HG03378 (cell line): ENCODE data around the gene HDAC9.
"Not testable (repeated sequence)": the region's sequence is repeated elsewhere in the genome, so short reads cannot be mapped to it uniquely, and the experiment has no call there.

Experiments
- ATAC-seq: cut with Tn5 transposase; IDR thresholded peaks from one replicate; pipeline ENCODE4 v1.9.1; 2021; ENCODE audit warnings: mild to moderate bottlenecking, moderate library complexity; ENCODE audit not compliant: unreplicated experiment

The HDAC9 gene

DNA sequence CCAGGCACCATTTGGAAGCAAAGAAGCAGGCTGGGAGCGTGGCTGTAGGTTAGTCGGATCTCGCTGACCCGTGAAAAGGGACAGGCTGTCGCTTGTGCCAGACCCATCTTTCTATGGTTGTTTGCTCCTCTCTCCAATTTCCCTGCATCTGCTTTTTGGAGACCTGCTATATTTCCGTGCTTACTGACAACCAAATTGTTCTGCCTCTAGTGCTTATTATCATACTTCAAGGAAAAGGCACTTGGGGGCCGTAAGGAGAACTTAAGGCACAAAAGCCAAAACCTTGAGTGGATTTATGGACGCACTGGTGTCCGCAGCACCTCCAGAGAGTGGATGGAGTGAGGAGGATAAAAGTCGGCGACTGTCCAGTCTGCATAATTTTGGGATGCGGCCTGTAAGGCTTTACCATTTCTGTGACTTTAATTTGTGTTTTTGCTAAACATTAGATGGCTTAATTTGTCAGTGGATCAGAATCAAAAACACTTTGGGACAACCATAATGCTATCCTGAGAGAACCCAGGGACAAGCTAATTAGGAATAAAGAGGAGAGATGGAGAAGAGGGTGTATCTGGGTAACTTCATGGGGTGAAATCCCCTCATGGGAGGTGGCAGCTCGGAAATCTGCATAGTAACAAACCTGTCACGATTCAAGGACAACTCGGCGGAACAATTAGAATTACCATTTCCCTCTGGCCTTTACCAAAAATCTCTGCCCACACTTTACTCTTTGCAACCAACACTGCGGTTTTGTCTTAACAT lies 206.7 kb downstream of the HDAC9 start:
- ATAC-seq: no peak

GRCh38 chr7:18703685-18704084 lies 208.1 kb downstream of the HDAC9 start:
- ATAC-seq: no peak

DNA sequence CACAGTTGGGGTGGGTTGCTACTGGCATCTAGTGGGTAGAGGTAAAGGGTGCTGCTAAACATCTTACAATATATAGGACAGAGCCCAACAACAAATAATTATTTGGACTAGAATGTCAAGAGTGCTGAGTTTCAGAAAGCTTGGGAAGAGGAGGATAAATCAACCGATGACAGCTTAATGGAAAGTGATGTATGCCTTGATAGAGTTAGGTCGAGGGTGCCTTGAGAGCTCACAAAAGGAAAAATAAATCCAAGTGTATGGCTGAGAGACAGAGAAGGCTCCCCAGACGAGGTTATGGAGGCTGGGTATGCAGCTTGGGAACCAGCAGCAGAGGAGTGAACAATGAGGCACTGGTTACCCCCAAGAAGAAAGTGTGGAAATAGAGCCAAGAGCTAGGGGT lies 211.1 kb downstream of the HDAC9 start:
- ATAC-seq: no peak

- ATAC-seq: no peak
These were observed 212.7 kb downstream of the HDAC9 start for GRCh38 chr7:18708204-18708603.

GRCh38 chr7:18715988-18716387 lies 220.4 kb downstream of the HDAC9 start:
- no peak for ATAC-seq

DNA sequence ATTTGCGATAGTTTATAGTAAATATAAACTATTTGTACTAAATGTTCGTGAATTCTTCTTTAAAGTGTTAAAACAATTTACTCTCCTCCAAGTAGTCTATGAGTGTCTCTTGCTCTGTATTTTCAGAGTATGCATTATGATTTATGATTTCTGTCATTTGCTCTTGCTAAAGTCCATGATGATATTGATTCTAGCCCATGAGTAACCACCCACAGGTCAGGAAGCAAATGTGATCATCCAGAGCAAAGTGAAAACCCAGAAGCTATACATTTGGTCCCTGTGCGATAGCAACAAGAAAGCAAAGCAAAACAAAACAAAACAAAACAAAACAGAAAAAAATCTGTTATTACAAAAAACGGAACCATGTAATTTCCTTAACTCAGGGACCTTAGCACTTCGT lies 225.9 kb downstream of the HDAC9 start:
- no peak for ATAC-seq

DNA sequence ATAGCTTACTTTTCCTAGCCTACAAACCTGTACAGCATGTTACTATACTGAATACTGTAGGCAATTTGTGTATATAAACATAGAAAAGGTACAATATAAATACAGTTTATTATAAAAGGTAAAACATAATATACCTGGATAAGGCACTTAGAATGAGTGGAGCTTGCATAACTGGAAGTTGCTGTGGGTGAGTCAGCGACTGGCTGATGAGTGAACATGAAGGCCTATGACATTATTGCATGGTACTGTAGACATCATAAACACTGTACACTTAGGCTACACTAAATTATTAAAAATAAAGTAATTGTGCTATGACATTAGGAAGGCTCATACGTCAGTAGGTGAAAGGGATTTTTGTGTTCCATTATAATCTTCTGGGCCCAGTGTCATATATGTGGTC lies 228.8 kb downstream of the HDAC9 start:
- ATAC-seq: no peak

GRCh38 chr7:18727115-18727870 lies 231.7 kb downstream of the HDAC9 start:
- no peak for ATAC-seq

- ATAC-seq: not testable (repeated sequence)
These were observed 240.5 kb downstream of the HDAC9 start for GRCh38 chr7:18736012-18736411.

GRCh38 chr7:18740579-18740988 lies 245.0 kb downstream of the HDAC9 start:
- ATAC-seq: no peak

DNA sequence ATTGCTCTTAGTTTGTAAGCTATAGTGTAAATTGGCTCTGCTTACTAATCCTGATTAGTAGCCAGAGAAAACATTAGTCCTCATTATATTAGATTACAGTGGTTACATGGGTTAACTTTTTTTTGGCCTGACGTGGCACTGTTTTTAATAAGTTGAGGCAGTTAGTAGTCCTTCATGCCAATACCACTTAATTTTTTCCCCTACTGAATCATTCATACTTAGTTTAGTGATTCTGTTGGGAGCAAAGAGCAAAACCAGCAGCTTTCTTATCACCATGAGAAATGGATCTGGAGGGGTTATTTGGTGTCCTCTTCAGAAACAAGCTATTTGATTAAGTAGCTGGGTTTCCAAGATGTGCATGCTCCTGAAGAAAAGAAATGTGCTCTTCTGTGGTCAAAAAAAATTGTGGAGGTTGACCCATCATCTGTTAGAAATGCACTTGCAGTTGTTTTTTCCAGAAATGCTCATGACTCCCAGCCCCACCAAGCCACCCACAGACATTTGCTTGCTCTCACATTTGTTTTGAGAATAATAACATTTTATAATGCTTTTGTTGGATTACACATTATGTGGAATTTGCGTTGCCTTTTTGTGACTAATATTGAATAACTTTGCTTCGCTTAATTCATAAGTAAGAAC lies 258.5 kb downstream of the HDAC9 start:
- no peak for ATAC-seq

GRCh38 chr7:18754766-18755165 lies 259.2 kb downstream of the HDAC9 start:
- no peak for ATAC-seq

GRCh38 chr7:18755793-18756192 lies 260.2 kb downstream of the HDAC9 start:
- ATAC-seq: no peak

DNA sequence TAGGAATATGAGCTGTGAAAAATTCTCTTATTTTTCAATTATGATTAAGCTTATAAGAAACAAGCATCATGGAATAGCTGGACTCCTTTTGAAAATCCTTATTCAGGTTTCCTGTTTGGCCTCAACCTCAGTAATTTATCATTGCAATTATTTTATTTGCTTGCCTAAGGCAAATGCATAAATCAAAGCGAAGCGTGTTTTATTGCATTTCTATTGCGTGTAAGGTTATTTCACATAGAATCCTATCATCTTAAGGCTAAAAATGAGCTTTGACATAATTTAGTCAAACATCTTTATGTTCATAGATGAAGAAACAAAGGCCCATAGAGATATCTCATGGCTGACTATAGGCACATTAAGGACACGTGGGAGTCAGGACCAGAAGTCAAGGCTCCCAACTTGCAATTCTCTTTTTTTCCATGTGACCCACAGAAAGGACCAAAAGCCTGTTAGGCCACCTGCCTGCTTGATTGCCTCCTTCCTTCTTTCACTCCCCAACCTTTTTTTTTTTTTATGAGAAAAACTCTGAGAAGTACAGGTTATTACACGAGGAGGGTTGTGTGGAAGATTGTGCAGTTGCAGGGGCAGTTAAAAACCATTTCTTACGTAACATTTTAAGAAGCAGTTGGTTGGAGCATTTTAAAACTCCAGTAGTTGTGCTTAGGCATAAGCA lies 261.0 kb downstream of the HDAC9 start:
- ATAC-seq: no peak

- ATAC-seq: no peak
These were observed 264.5 kb downstream of the HDAC9 start for GRCh38 chr7:18760046-18760445.

DNA sequence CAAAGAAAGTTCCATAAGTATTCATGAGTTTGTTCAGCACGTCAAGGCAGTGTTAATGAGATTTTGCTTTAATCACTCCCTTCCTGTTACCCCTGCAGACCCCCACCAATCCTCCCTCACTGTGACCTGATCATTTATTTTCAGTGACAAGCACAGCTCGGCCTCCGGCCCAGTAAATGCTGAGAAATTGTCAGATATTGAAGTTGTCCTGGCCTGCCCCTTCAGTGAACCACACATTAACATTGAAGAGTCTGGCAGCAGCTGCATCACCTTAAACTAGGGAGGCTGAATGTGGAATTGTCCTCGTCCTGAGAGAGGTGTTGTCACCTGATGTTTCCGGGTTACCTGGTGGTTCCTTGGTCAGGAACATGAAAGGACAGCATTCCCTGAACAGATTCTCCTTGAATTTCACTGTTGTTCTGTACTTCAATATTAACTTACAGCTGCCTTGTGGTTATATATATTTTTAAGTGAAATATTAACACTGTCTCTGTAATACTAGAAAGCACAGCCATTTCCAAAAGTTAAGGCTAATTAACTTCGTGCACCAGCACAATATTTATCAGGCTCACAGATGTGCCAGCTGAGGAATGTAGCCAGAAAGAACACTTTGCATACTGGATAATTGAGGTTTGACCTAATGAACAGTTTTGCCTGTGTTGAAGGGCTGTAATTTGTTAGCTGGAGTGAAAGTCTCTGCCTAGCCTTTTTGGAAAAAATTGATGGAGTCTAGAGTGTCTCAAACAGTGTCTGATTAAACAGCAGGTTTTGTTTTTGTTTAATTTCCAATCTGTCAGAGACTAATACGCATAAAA lies 265.3 kb downstream of the HDAC9 start:
- no peak for ATAC-seq

GRCh38 chr7:18762189-18762588 lies 266.6 kb downstream of the HDAC9 start:
- no peak for ATAC-seq

DNA sequence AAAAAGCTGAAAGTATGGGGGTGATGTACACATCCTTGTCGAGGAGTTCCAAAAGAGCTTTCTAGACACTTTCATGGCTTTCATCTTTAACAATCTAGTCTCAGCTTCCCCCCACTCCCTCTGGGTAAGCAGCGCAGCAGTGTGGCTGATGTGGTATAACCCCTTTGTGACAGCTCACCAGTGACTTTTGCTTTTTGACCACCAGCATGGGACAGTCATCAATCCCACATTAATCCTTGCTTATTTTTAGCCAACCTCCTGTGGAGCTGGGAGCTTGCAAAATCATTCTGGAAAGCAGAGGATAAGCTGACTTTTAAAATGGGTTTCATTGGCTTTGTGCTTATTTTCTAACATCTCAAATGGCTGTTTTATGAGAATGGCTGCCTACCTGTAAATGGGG lies 272.7 kb downstream of the HDAC9 start:
- no peak for ATAC-seq

GRCh38 chr7:18770154-18770811 lies 274.7 kb downstream of the HDAC9 start:
- no peak for ATAC-seq

GRCh38 chr7:18770822-18771221 lies 275.3 kb downstream of the HDAC9 start:
- no peak for ATAC-seq
